K562 (cell line): ENCODE data around the gene TRPM4. TPM values are rescaled to one million over a fixed set of nuclear protein-coding genes. Genes with fewer than 3 reads are reported as not detected.

Experiments
- CHD4 ChIP-seq: fragments of 200-600 bp; sonication (generic); IDR thresholded peaks from 3 replicates; pipeline ENCODE4 v1.6.1; 2012; ENCODE audit warnings: low read depth, mild to moderate bottlenecking, mixed read lengths, low read length, inconsistent platforms; ENCODE audit not compliant: insufficient read depth, insufficient replicate concordance, poor library complexity, severe bottlenecking
- MIER1 ChIP-seq: fragments of 450-650 bp; IDR thresholded peaks from 2 replicates; pipeline ENCODE4 v1.6.1; 2016; ENCODE audit warnings: antibody characterized with exemption, mild to moderate bottlenecking, low read depth
- MYNN ChIP-seq, 2 experiments: sonication (generic); formaldehyde crosslinking in 1 of 2; IDR thresholded peaks; 2 replicates each; pipeline versions ENCODE4 v1.5.0 to v1.6.1; 2016 to 2020; ENCODE audit warnings: antibody characterized with exemption in 1 of 2, missing genetic modification reagents in 1 of 2
- SIN3B ChIP-seq: fragments of 450-650 bp; IDR thresholded peaks from 2 replicates; pipeline ENCODE4 v1.6.1; 2017; ENCODE audit warnings: low read depth, mild to moderate bottlenecking, moderate library complexity
- STAT6 ChIP-seq: sonication (generic); formaldehyde crosslinking; IDR thresholded peaks from 2 replicates; pipeline ENCODE4 v1.8.1; 2023; ENCODE audit warnings: mild to moderate bottlenecking, missing genetic modification reagents
- ZBTB40 ChIP-seq, 2 experiments: fragments of 450-650 bp in 1 of 2; sonication (generic) in 1 of 2; formaldehyde crosslinking in 1 of 2; IDR thresholded peaks; 2 replicates each; pipeline versions ENCODE4 v1.7.1 to v1.9.0; 2016 to 2022; ENCODE audit warnings: inconsistent platforms in 1 of 2, mild to moderate bottlenecking in 1 of 2, missing genetic modification reagents in 1 of 2
- ZBTB43 ChIP-seq: sonication (generic); formaldehyde crosslinking; IDR thresholded peaks from 2 replicates; pipeline ENCODE4 v1.8.0; 2023; ENCODE audit warnings: mild to moderate bottlenecking, missing genetic modification reagents
- ZFPM2 ChIP-seq: fragments of 250-450 bp; sonication (Bioruptor Pico); IDR thresholded peaks from 2 replicates; pipeline ENCODE4 v1.5.1; 2022; ENCODE audit warnings: mild to moderate bottlenecking
- ZNF121 ChIP-seq: sonication (generic); formaldehyde crosslinking; conservative IDR thresholded peaks from 2 replicates; pipeline ENCODE4 v1.8.0; 2022; ENCODE audit warnings: missing genetic modification reagents
- ZNF143 ChIP-seq: sonication (generic); formaldehyde crosslinking; IDR thresholded peaks from 2 replicates; pipeline ENCODE4 v1.9.0; 2022; ENCODE audit warnings: mild to moderate bottlenecking, missing genetic modification reagents
- ZNF24 ChIP-seq: fragments of 450-650 bp; IDR thresholded peaks from 2 replicates; pipeline ENCODE4 v1.6.1; 2016
- ZNF282 ChIP-seq: sonication (generic); formaldehyde crosslinking; IDR thresholded peaks from 2 replicates; pipeline ENCODE4 v1.8.1; 2023; ENCODE audit warnings: missing genetic modification reagents
- ZNF444 ChIP-seq: fragments of 250-450 bp; sonication (Bioruptor Pico); IDR thresholded peaks from 2 replicates; pipeline ENCODE4 v1.4.0; 2020; ENCODE audit warnings: mild to moderate bottlenecking, moderate library complexity
- ZNF583 ChIP-seq: fragments of 250-450 bp; sonication (Bioruptor Pico); IDR thresholded peaks from 2 replicates; pipeline ENCODE4 v1.4.0; 2020
- polyA plus RNA-seq, 8 experiments: library from polyadenylated mRNA; depleted of rRNA in 4 of 8; stranded (reverse) in 5 of 8; unstranded in 3 of 8; fragments of >200 nt; fragmentation: Nextera tagmentation in 2 of 8; fragmentation: Illumina TruSeq in 1 of 8; extraction: Ambion mirVana in 2 of 8; extraction: Trizol in 1 of 8; gene quantifications; 2 replicates each; pipeline versions ENCODE4 v1.2.1 to v1.2.3, GENCODE V29; 2011 to 2014; ENCODE audit warnings: inconsistent platforms in 1 of 8, missing spikeins in 1 of 8
- total RNA-seq, 7 experiments: library from RNA; depleted of rRNA in 6 of 7; stranded (reverse); fragments of >200 nt in 6 of 7; fragmentation: Illumina TruSeq in 2 of 7; extraction: Trizol in 2 of 7; gene quantifications; 2 replicates each; pipeline versions ENCODE4 v1.2.1 to v1.2.3, GENCODE V29; 2011 to 2021; ENCODE audit warnings: low replicate concordance in 1 of 7

Gene TRPM4
- total and polyA plus RNA-seq, 9 of the 15 experiments (the other 6 are each of a cell fraction or from before 2014, with no cell fraction given): 6.5 to 45.4 (median 15.2) TPM

GRCh38 chr19:49210108-49210900 is 52.7 kb downstream of the TRPM4 start (continued):
- TF ChIP-seq ZBTB43 (no peak), MYNN (IDR thresholded peaks at IDR 0.05) (no peak), MYNN (CRISPR knock-in tag; IDR thresholded peaks at IDR 0.05) (no peak), SIN3B (0 out of 2 replicates have a peak, but pooled peaks have one; percentile 18), CHD4 (no peak), ZNF583 (no peak; the same call in 1 of the 2 replicates), ZNF143 (CRISPR knock-in tag) (no peak), ZNF24 (no peak), MIER1 (no peak), ZNF444 (CRISPR knock-in tag) (no peak), ZFPM2 (CRISPR knock-in tag) (no peak), ZNF282 (CRISPR knock-in tag) (no peak), ZBTB40 (IDR thresholded peaks at IDR 0.05) (no peak), ZBTB40 (CRISPR knock-in tag; IDR thresholded peaks at IDR 0.05) (no peak), STAT6 (no peak), ZNF121 (CRISPR knock-in tag) (no peak)
